ENCODE results near the gene IL31RA.

Gene IL31RA

GRCh38 chr5:55927861-55928655, 76.9 kb downstream of the IL31RA start:
- no peak overlapping the region for H3K18ac ChIP-seq (ENCODE audit: low read length)
- no peak overlapping the region for H3K56ac ChIP-seq (ENCODE audit: low read length)
- no peak overlapping the region for H3K27ac ChIP-seq (ENCODE audit: low read depth, low read length)
- H3K27me3 ChIP-seq (ENCODE audit: insufficient read depth, low read length, poor library complexity): no peaks in the 10 kb centered on the region
- H2AK5ac ChIP-seq (ENCODE audit: low read length): no peak overlapping the region
- H2BK15ac ChIP-seq (replicated peaks; ENCODE audit: low read depth): no peak overlapping the region
- no peak for DNase-seq
- H3K4ac ChIP-seq (ENCODE audit: low read depth, low read length): no peak overlapping the region
- no peak overlapping the region for H4K5ac ChIP-seq (ENCODE audit: low read length)
- no peaks in the 10 kb centered on the region for H3K79me2 ChIP-seq (ENCODE audit: control insufficient read depth, insufficient read depth, low read length)
- no peak overlapping the region for H3K9ac ChIP-seq (ENCODE audit: low read length)
- no peak overlapping the region for H3K4me2 ChIP-seq (ENCODE audit: low read length)
- no peak overlapping the region for H3K23ac ChIP-seq (ENCODE audit: low read length)
- H2BK120ac ChIP-seq (ENCODE audit: low read depth, low read length): no peak overlapping the region
- no CpG with 5 or more reads among the region's 12 CpGs for WGBS (ENCODE audit: extremely low coverage, insufficient coverage, low lambda C conversion rate)
- H2BK5ac ChIP-seq (ENCODE audit: low read length): no peak overlapping the region
- no peaks in the 10 kb centered on the region for H3K79me1 ChIP-seq (ENCODE audit: low read length)
- no peak overlapping the region for H4K8ac ChIP-seq (ENCODE audit: low read depth, low read length)
- H3K4me1 ChIP-seq (ENCODE audit: control insufficient read depth, low read depth, low read length): no peaks in the 10 kb centered on the region
- no peak overlapping the region for H3K4me3 ChIP-seq (ENCODE audit: low read length)
- H3K36me3 ChIP-seq (ENCODE audit: control insufficient read depth, insufficient read depth, low read length): no peaks in the 10 kb centered on the region

GRCh38 chr5:55929020-55929799, 78.1 kb downstream of the IL31RA start:
- Histone ChIP-seq H2BK120ac (ENCODE audit: low read depth, low read length) (no peak overlapping the region), H3K23ac (ENCODE audit: low read length) (no peak overlapping the region), H3K36me3 (ENCODE audit: control insufficient read depth, insufficient read depth, low read length) (no peaks in the 10 kb centered on the region), H3K4me2 (ENCODE audit: low read length) (no peak overlapping the region), H3K4me3 (ENCODE audit: low read length) (no peak overlapping the region), H3K9ac (ENCODE audit: low read length) (no peak overlapping the region), H3K27me3 (ENCODE audit: insufficient read depth, low read length, poor library complexity) (no peaks in the 10 kb centered on the region), H3K4me1 (ENCODE audit: control insufficient read depth, low read depth, low read length) (no peaks in the 10 kb centered on the region), H2BK15ac (replicated peaks; ENCODE audit: low read depth) (no peak overlapping the region), H4K8ac (ENCODE audit: low read depth, low read length) (no peak overlapping the region), H3K4ac (ENCODE audit: low read depth, low read length) (no peak overlapping the region), H2AK5ac (ENCODE audit: low read length) (no peak overlapping the region), H3K79me1 (ENCODE audit: low read length) (no peaks in the 10 kb centered on the region), H3K79me2 (ENCODE audit: control insufficient read depth, insufficient read depth, low read length) (no peaks in the 10 kb centered on the region), H4K5ac (ENCODE audit: low read length) (no peak overlapping the region), H2BK5ac (ENCODE audit: low read length) (no peak overlapping the region), H3K18ac (ENCODE audit: low read length) (no peak overlapping the region), H3K56ac (ENCODE audit: low read length) (no peak overlapping the region), H3K27ac (ENCODE audit: low read depth, low read length) (no peak overlapping the region)
- DNase-seq: no peak
- WGBS (ENCODE audit: extremely low coverage, insufficient coverage, low lambda C conversion rate): no CpG with 5 or more reads among the region's 12 CpGs

GRCh38 chr5:55932700-55933099, 81.5 kb downstream of the IL31RA start:
- DNase-seq: no peak
- Histone ChIP-seq H3K4me3 (ENCODE audit: low read length) (no peak overlapping the region), H4K5ac (ENCODE audit: low read length) (no peak overlapping the region), H3K23ac (ENCODE audit: low read length) (no peak overlapping the region), H2BK15ac (replicated peaks; ENCODE audit: low read depth) (no peak overlapping the region), H2BK5ac (ENCODE audit: low read length) (no peak overlapping the region), H3K9ac (ENCODE audit: low read length) (no peak overlapping the region), H4K8ac (ENCODE audit: low read depth, low read length) (no peak overlapping the region), H3K36me3 (ENCODE audit: control insufficient read depth, insufficient read depth, low read length) (no peaks in the 10 kb centered on the region), H3K4ac (ENCODE audit: low read depth, low read length) (no peak overlapping the region), H2BK120ac (ENCODE audit: low read depth, low read length) (no peak overlapping the region), H3K27me3 (ENCODE audit: insufficient read depth, low read length, poor library complexity) (no peaks in the 10 kb centered on the region), H3K79me1 (ENCODE audit: low read length) (no peaks in the 10 kb centered on the region), H3K56ac (ENCODE audit: low read length) (no peak overlapping the region), H3K4me2 (ENCODE audit: low read length) (no peak overlapping the region), H2AK5ac (ENCODE audit: low read length) (no peak overlapping the region), H3K27ac (ENCODE audit: low read depth, low read length) (no peak overlapping the region), H3K79me2 (ENCODE audit: control insufficient read depth, insufficient read depth, low read length) (no peaks in the 10 kb centered on the region), H3K18ac (ENCODE audit: low read length) (no peak overlapping the region), H3K4me1 (ENCODE audit: control insufficient read depth, low read depth, low read length) (no peaks in the 10 kb centered on the region)
- no CpG with 5 or more reads among the region's 4 CpGs for WGBS (ENCODE audit: extremely low coverage, insufficient coverage, low lambda C conversion rate)

GRCh38 chr5:55933377-55934114, 82.4 kb downstream of the IL31RA start:
- Histone ChIP-seq H3K27ac (ENCODE audit: low read depth, low read length) (no peak overlapping the region), H3K4me3 (ENCODE audit: low read length) (no peak overlapping the region), H3K18ac (ENCODE audit: low read length) (no peak overlapping the region), H3K36me3 (ENCODE audit: control insufficient read depth, insufficient read depth, low read length) (no peaks in the 10 kb centered on the region), H4K5ac (ENCODE audit: low read length) (no peak overlapping the region), H2BK120ac (ENCODE audit: low read depth, low read length) (no peak overlapping the region), H3K4ac (ENCODE audit: low read depth, low read length) (no peak overlapping the region), H3K9ac (ENCODE audit: low read length) (no peak overlapping the region), H2BK5ac (ENCODE audit: low read length) (no peak overlapping the region), H2BK15ac (replicated peaks; ENCODE audit: low read depth) (no peak overlapping the region), H4K8ac (ENCODE audit: low read depth, low read length) (no peak overlapping the region), H3K27me3 (ENCODE audit: insufficient read depth, low read length, poor library complexity) (no peaks in the 10 kb centered on the region), H3K79me1 (ENCODE audit: low read length) (no peaks in the 10 kb centered on the region), H3K4me2 (ENCODE audit: low read length) (no peak overlapping the region), H3K23ac (ENCODE audit: low read length) (peak overlapping the region; percentile 24), H2AK5ac (ENCODE audit: low read length) (no peak overlapping the region), H3K79me2 (ENCODE audit: control insufficient read depth, insufficient read depth, low read length) (no peaks in the 10 kb centered on the region), H3K56ac (ENCODE audit: low read length) (no peak overlapping the region), H3K4me1 (ENCODE audit: control insufficient read depth, low read depth, low read length) (no peaks in the 10 kb centered on the region)
- DNase-seq: no peak
- WGBS (ENCODE audit: extremely low coverage, insufficient coverage, low lambda C conversion rate): no CpG with 5 or more reads among the region's 14 CpGs

- Histone ChIP-seq H3K4ac (ENCODE audit: low read depth, low read length) (no peak overlapping the region), H2BK5ac (ENCODE audit: low read length) (no peak overlapping the region), H3K27me3 (ENCODE audit: insufficient read depth, low read length, poor library complexity) (no peaks in the 10 kb centered on the region), H3K27ac (ENCODE audit: low read depth, low read length) (no peak overlapping the region), H3K4me3 (ENCODE audit: low read length) (no peak overlapping the region), H2AK5ac (ENCODE audit: low read length) (no peak overlapping the region), H2BK15ac (replicated peaks; ENCODE audit: low read depth) (no peak overlapping the region), H3K9ac (ENCODE audit: low read length) (no peak overlapping the region), H3K56ac (ENCODE audit: low read length) (no peak overlapping the region), H3K79me2 (ENCODE audit: control insufficient read depth, insufficient read depth, low read length) (no peaks in the 10 kb centered on the region), H3K79me1 (ENCODE audit: low read length) (no peaks in the 10 kb centered on the region), H3K4me1 (ENCODE audit: control insufficient read depth, low read depth, low read length) (no peaks in the 10 kb centered on the region), H4K5ac (ENCODE audit: low read length) (no peak overlapping the region), H3K4me2 (ENCODE audit: low read length) (no peak overlapping the region), H3K23ac (ENCODE audit: low read length) (no peak overlapping the region), H3K18ac (ENCODE audit: low read length) (no peak overlapping the region), H2BK120ac (ENCODE audit: low read depth, low read length) (no peak overlapping the region), H4K8ac (ENCODE audit: low read depth, low read length) (no peak overlapping the region), H3K36me3 (ENCODE audit: control insufficient read depth, insufficient read depth, low read length) (no peaks in the 10 kb centered on the region)
- DNase-seq: no peak
- WGBS (ENCODE audit: extremely low coverage, insufficient coverage, low lambda C conversion rate): no CpG with 5 or more reads among the region's 9 CpGs
These were observed 83.0 kb downstream of the IL31RA start for GRCh38 chr5:55934115-55934613.

Measured in mesendoderm (in vitro differentiated cells).